Activated CD8-positive, alpha-beta memory T cell treated with anti-CD3 and anti-CD28 coated beads, Interleukin-2, amount 50 U/mL, for 4 hours (primary cell): ENCODE measurements around the gene CACNG3.
"Not testable (repeated sequence)": the region's sequence is repeated elsewhere in the genome, so short reads cannot be mapped to it uniquely, and the experiment has no call there.

Experiments
- DNase-seq: peaks from one replicate; pipeline ENCODE4 v3.0.0-alpha.2; 2020

CACNG3 gene

DNA sequence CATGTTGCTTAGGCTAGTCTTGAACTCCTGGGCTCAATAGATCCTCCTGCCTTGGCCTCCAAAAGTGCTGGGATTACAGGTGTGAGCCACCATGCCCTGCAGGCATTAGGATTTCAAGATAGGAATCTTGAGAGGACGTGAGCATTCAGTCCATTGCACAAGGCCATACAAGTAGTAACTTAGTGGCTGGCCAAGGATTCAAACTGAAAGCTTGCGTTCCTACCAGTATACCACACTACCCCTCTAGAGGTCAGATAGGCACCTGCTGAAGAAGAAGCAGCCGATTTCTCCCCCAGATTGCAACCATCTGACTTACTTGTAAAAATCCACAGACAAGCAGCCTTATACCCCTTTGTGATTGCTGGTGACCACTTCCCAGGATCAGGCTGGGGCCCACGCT is 80.9 kb downstream of the CACNG3 start:
- DNase-seq: no peak

DNA sequence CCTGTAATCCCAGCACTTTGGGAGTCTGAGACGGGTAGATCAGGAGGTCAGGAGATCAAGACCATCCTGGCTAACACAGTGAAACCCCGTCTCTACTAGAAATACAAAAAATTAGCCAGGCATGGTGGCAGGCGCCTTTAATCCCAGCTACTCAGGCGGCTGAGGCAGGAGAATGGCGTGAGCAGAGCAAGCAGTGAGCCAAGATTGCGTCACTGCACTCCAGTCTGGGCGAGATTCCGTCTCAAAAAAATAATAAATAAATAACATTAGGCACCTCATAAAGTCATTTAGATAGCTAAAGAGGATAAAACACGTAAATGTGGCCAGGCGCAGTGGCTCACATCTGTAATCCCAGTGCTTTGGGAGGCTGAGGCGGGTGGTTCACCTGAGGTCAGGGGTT is 87.7 kb downstream of the CACNG3 start:
- DNase-seq: not testable (repeated sequence)

DNA sequence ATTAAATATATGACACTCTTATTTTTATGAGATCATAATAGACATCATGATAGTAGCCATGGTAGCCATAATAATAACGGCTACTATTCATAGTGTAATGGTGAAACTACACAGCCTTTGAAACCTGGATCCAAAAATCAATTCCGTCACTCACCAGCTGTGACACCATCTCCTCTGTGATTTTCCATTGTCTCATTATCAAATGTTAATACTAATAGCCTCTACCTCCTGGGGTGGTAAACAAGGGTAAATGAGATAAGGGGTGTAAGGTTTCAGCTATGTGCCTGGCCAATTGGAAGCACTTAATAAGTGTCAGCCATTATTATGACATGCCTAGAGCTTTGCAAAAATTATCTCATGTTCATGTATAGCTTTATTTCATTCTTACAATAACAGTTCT is 88.6 kb downstream of the CACNG3 start:
- DNase-seq: no peak

DNA sequence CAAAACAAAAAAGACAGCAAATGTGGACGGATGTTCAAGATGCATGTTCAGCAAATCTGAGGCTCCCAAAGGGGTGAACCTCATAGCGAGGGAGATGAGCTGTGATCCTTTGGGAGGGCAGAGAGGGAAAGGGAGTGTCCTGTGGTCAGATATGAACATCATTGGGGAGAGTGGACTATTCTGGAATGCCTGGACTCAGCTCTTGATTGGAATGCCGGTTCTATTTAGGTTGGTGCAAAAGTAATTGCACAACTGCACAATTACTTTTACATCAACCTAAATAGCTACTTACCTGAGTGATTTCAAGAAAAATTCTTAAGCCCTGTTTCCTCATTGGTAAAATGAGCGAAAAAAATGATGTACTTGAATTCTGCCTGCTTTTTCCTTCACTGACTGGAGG is 89.6 kb downstream of the CACNG3 start:
- DNase-seq: no peak

DNA sequence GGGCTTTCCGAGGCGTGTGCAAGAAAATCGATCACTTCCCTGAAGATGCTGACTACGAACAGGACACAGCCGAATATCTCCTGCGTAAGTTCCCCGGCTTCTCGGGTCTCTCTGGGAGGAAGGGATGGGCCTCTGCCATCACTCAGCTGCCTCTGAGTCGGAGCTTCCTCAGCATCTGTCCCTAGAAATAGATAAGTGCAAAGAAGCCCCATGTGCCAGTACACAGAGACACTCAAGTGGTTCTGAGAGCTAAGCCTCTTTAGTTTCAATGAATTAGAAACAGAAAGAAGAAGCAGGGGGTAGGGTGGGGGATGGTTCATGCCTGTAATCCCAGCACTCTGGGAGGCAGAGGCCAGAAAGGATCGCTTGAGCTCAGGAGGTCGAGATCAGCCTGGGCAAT is 90.6 kb downstream of the CACNG3 start:
- DNase-seq: no peak

DNA sequence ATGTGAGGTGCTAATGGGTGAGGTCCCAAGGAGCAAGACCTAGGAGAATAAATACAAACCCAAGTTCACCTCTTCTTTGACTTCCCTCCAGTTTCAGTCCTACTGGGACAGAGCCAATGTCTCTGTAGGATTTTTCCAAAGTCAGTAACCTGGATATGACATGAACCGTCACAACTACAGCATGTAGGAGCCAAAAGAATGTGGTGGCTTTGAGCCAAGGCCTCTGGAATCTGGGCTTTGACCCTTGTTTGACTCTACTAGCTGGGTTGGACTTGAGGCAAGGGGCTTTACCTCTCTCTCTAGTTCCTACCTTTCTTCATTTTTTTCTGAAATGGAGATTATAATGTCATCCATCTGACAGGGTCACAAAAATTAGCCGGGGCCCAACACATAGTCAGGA is 91.4 kb downstream of the CACNG3 start:
- no peak for DNase-seq

DNA sequence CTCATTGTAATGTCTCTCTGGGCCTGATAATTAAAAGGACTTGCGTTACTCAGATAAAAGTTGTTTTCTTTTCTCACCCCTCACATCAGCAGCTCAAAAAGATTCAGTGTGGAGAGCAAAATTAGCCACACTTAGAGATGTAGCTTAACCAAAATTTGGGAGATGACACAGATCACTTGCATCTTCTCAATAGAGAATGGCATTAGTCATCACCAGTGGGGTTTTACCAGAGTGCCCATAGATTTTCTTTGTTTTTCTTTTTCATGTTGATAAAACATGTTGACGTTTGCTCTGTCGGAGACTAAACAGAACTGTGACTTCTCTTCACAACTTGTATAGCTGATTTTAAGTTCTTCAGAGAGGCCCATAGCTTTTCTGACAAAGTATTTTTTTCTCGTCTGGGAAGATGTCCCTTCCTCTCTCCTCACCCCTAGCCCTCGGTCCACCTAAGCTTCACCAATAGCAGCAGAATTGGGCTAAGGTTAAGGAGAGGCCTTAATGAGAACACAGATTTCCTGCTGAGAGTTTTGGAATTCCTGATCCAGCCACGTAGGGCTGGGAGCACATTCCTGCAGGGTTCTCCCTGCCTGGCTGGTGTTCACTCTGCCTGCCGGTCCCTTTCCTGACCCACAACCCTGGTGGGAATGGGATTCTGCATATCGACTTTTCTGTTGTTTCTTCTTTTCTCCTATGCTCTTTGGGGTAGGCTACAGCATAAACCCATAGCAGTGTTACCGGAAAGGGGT is 92.6 kb downstream of the CACNG3 start:
- DNase-seq: no peak

DNA sequence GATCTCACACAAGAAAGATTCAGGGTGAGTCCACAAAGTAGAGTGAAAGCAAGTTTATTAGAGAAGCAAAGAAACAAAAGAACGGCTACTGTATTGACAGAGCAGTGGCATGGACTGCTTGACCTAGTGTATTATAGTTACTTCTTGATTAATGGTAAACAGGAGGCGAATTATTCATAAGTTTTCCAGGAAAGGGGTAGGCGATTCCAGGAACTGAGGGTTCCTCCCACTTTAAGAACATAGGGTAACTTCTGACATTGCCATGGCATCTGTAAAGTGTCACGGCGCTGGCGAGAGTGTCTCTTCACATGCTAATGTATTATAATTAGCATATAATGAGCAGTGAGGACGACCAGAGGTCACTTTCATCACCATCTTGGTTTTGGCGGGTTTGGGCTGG is 93.2 kb downstream of the CACNG3 start:
- no peak for DNase-seq

DNA sequence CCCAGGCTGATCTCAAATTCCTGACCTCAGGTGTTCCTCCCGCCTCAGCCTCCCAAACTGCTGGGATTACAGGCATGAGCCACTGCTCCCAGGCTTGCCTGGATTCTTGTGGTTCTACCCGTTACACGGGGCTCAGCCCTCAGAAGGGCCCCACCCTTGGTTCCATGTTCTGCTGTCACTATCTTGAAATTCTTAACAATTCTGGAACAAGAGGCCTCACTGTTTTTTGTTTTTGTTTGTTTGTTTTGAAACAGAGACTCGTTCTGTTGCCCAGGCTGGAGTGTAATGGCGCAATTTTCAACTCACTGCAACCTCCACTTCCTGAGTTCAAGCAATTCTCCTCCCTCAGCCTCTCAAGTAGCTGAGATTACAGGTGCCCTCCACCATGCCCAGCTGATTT is 96.6 kb downstream of the CACNG3 start:
- no peak for DNase-seq

DNA sequence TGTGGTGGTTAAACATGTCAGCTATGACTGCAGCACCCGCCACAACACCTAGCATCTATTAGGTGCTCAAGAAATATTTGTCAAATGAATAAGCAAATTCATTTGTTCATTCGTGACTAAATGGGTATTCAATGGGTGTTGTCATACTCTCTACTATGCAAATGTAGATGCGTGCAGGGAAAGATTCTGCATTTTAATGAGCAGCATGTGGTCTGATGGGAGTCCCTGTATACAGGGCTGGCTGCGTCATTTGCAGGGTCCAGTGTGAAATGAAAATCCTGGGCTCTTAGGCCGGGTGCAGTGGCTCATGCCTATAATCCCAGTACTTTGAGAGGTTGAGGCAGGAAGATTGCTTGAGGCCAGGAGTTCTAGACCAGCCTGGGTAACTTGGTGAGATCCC is 97.5 kb downstream of the CACNG3 start:
- DNase-seq: no peak

DNA sequence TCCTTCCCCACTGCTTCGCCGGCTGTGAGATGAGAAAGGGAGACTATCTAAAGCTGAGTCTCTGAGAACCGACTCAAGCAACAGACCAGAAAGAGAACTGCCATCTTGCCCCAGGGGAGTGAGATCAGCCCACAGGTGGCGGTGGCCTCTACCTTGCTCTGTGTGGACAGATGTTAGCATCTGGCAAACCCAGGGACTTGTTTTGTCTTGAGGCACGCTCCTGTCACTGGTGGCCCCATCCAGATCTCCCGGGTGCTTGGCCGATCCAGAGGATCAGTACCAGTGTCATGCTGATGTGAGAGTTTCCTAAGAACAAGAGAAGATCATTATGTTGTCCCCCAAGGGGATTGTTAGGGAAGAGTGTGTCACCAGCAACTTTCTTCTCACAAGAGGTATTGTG is 101.4 kb downstream of the CACNG3 start:
- no peak for DNase-seq

DNA sequence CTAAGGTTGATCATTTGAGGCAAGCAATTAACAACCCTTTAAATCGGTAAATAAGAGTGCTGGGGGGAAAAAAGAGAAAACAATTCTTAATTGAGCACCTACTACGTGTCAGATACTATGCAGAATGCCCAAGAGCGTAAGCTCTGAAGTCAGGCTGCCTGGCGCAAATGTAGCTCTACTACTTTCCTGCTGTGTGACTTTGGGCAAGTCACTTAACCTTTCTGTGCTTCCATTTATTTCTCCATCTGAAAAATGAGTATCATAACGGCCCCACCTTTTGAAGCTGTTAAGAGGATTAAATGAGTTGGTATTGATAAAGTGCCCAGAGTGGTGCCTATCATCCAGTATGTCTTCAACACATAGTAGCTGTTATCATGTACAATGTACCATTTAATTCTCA is 102.0 kb downstream of the CACNG3 start:
- DNase-seq: no peak

DNA sequence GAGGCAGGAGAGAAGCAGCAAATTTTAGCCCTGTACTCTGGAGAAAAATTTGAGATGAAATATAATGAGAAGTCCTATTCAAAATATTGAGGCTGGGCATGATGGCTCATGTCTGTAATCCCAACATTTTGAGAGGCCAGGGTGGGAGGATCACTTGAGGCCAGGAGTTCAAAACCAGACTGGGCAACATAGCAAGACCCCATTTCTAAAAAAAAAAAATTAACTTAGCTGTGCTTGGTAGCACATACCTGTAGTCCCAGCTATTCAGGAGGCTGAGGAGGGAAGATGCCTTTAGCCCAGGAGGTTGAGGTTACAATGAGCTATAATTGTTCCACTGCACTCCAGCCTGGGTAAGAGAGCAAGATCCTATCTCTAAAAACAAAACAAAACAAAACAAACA is 103.4 kb downstream of the CACNG3 start:
- DNase-seq: no peak

DNA sequence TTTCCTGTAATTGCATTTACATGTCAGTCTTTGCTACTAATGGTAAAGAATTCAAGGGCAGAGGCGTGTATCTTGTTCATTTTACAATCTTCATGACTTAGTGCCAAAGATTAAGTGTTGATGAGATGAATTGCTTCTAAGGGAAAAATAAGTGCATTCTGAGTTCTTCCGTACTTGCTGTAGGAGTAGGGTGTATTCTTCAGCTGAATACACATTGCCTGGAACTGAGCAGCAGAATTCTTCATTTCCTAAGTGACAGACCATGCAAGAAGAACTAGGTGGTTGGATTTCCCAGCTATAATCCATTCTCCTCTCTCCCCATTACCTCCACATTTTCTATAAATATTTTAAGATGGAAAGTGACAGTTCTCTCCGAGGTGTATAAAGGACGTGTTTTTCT is 104.8 kb downstream of the CACNG3 start:
- DNase-seq: no peak

DNA sequence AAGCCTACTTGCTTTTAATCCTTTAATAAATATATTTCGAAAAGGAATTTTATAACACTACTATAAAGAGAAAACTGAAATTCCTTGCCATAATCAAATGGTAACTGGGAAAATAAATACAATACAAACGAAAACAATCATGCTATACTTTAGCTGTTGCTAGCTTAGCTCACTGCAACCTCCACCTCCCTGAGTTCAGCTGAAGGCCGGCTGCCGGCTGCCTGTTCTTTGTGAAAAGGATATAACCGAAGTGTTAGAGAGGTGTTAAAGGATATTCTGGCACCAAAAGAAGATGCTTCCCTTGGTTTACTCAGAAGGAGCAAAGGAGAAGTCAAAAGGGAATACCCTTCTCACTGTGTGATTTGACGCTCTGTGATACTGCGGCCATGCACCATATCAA is 108.5 kb downstream of the CACNG3 start:
- no peak for DNase-seq

DNA sequence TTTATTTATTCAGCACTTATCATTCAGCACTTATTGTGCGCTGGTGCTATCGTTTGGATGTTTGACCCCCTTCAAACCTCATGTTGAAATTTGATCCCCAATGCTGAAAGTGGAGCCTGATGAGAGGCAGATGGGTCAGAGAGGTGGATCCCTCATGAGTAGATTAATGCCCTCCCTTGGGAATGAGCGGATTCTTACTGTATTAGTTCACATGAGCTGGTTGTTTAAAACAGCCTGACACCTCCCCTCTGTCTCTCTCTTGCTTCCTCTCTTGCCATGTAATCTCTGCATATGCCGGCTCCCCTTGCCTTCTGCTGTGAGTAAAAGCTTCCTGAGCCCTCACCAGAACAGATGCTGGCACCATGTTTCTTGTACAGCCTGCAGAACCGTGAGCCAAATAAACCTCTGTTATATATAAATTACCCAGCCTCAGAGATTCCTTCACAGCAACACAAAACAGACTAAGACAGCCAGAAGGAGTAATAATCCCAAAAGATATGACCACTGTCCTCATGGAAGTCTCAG is 111.1 kb downstream of the CACNG3 start:
- no peak for DNase-seq

DNA sequence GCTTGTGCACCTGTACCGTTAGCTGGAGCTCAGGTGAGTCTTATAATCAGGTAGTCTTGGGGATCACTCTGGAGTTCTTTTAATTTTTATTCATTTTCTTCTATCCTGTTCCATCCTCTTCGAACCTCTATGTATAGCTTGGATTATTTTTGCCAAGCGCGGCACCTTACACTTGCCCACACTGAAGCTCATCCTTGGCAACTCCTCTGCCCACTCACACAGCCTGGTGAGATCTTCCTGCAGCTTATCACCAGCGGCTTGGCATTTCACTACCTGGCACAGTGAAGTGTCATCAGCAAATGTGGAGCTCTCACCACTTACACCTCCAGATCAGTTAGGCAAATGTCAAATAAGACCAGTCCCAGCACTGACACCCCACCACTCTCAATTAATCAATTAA is 116.7 kb downstream of the CACNG3 start:
- DNase-seq: no peak

DNA sequence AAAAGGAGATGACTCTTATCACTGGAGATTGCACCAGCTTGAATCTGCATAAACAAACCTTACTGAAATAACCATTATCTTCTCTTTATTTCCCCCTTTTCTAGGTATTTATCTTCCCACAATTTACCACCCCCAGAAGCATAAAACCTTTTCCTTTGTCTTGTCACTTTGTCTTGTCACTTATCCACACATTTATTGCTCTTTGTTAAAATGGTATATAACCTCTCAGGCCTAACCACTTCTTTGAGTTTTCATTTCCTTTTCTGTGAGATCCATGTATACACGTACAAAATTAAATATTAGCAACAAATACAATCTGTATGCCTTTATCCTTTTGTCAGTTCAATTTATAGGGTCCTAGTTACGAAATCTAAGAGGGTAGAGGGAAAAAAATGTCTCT is 122.9 kb downstream of the CACNG3 start:
- no peak for DNase-seq

DNA sequence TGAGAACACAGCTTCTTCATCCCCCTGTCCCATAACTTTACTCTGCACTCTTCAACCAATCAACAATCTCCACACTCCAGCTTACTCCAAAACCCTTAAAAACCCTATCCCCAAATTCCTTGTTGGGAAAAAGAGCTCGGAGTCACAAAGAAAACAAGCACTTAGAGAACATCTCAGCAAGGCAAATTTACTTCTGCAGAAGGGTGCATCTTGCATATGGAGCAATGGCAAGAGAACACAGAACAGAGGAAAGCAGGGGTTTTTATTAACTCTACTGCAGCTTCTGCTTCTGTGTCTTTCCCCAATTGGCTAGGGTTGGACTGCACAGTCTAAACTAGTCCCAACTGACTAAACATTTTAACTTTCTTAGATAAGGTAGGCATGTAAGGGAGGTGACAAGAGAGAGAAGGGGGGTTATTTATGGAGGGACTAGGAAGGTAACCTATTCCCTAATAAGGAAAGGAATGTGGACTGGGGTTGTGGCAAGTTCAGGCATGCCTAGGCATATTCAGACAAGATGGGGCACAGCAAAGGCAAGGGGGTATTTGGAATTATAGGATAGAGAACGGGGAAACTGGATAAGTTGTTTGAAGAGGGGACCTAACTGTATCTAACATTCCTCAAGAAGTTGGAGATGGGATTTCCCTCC is 125.5 kb downstream of the CACNG3 start:
- DNase-seq: no peak

DNA sequence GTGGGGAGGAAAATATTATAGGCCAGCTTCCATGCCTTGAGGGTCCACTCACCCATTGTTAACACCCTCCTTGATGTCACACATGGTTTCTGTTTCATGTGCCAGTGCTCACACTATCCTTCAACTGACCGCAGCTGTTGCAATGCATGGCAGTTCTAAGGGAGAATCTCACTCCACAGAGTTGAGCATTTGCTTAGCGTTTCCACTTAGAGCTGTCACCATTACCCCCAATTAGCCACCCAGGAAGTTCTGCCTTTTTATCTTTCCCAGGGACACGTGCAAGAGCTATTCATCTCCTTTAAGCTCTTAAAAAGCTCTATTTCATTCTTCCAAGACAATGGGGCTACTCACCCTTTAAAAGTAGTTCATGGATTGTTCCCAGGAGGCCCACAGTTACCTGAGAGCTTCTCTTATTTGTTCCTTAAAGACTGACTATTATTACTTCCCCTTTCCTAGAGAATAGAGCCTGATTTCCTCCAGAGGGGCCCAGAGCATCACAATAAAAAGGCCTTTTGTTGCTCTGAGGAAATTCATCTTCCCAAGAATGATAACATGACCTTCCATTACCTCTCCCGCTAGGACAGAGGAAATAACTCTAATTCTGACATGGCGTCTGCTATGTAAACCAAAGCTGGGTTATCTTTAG is 126.8 kb downstream of the CACNG3 start:
- DNase-seq: no peak

DNA sequence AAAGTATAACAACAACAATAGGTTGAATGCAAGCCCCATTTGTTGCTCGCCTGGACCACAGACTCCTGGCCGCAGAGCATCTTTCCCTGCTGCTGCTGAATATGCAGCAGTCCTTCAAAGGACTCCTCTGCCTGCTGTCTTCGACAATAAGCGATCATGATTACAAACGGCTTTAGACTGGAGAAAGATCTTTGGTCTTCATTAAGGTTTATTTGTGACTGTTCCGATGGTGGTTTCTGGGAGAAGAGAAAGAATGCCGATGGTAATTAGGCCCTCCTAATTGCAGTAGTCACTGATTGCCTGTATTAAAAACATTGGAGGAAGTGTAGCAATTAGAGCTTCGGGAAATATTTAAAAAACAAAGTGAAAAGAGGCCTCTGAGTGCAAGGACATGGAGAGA is 138.2 kb downstream of the CACNG3 start:
- DNase-seq: no peak

DNA sequence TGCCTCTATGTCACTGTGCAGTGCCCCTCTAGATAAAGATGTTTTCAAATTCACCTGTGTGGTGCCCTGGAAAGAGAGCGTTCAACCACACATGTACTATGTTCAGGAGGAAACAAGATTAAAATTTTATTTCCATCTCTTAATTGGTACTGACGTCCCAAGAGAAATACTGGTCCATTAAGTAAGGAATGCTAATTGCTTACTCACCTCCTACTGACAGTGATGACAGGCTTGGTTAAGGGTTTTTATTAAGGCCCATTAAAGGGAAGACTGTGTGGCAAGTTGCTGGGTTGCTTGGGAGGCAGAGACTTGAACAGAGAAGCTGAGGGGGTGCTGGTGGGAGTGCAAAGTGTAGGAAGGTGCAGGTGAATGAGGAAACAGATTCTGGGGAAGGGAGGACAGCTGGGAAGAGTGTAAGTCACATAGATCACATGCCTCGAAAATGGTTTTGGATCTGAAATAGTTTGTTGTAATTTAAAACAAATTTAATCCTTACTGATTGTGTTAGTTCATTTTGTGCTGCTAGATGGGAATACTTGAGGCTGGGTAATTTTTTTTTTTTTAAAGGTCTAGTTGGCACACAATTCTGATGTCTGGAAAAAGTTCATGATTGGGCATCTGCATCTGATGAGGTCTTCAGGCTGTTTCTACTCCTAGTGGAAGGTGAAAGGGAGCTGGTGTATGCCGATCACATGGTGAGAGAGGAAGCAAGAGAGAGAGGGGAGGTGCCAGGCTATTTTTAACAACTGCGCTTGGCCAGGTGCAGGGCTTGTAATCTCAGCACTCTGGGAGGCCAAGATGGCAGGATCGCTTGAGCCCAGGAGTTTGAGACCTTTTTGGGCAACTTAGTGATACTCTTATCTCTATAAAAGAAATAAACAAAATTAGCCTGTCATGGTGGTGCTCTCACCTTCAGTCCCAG is 140.5 kb downstream of the CACNG3 start:
- no peak for DNase-seq

DNA sequence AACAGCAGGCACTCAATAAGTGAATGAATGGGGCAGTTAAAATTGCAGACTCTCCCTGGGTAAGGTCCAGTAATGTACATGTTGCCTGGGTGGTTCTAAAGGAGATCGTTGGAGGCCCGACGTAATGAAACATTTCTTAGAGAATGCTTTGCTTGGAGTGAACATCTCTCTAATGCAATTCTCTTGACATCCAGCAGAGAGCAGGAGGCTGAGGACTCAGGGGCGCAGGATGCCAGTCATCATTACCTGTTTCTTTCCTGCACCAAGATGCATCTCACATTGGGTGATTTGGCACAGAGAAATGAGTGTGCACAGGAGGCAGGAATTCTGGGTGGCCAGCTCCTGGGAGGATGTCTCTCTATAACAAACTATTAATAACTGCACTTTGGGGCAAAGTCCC is 152.9 kb downstream of the CACNG3 start:
- DNase-seq: no peak
